SJSA1 (cell line): ENCODE results near the gene STAC. TPM values are rescaled to one million over a fixed set of nuclear protein-coding genes. Genes with fewer than 3 reads are reported as not detected.
A peak's percentile ranks its signal among the peaks of the same experiment; 100 is the strongest.
"Not testable (repeated sequence)": the region's sequence is repeated elsewhere in the genome, so short reads cannot be mapped to it uniquely, and the experiment has no call there.

Experiments used
- DNase-seq, 2 experiments: peaks; one replicate each; pipeline ENCODE4 v3.0.0-alpha.2; 2015 to 2020; ENCODE audit warnings: low spot score in 2 of 2, low read depth in 1 of 2
- H3K27ac ChIP-seq: fragments of 250-450 bp; sonication (Bioruptor Pico); 2 replicates; pipeline ENCODE4 v1.5.1; 2020; ENCODE audit warnings: mild to moderate bottlenecking, moderate library complexity
- H3K27me3 ChIP-seq: fragments of 250-450 bp; sonication (Bioruptor Pico); replicated peaks from 2 replicates; pipeline ENCODE4 v1.5.1; 2020; ENCODE audit warnings: mild to moderate bottlenecking, moderate library complexity
- H3K36me3 ChIP-seq: fragments of 250-450 bp; sonication (Bioruptor Pico); 2 replicates; pipeline ENCODE4 v1.5.1; 2020; ENCODE audit warnings: mild to moderate bottlenecking
- H3K4me1 ChIP-seq: fragments of 250-450 bp; sonication (Bioruptor Pico); replicated peaks from 2 replicates; pipeline ENCODE4 v1.6.1; 2021; ENCODE audit warnings: mild to moderate bottlenecking
- H3K4me3 ChIP-seq: fragments of 250-450 bp; sonication (Bioruptor Pico); 2 replicates; pipeline ENCODE4 v1.5.1; 2020; ENCODE audit warnings: mild to moderate bottlenecking
- H3K9me3 ChIP-seq: fragments of 250-450 bp; sonication (Bioruptor Pico); replicated peaks from 2 replicates; pipeline ENCODE4 v1.5.1; 2020; ENCODE audit warnings: mild to moderate bottlenecking
- total RNA-seq: library from RNA; depleted of rRNA; stranded (reverse); fragments of >200 nt; shearing (Covaris generic); gene quantifications from 2 replicates; pipeline ENCODE4 v1.2.3, GENCODE V29; 2014

STAC gene
- total RNA-seq, 1 experiment from 2014 or later = 29.1 TPM

DNA sequence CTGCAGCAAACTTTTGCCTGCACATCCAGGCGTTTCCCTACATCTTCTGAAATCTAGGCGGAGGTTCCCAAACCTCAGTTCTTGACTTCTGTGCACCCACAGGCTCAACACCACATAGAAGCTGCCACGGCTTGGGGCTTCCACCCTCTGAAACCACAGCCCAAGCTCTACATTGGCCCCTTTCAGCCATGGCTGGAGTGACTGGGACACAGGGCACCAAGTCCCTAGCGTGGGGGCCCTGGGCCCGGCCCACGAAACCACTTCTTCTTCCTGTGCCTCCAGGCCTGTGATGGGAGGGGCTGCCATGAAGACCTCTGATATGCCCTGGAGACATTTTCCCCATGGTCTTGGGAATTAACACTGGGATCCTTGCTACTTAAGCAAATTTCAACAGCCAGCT lies 91.7 kb downstream of the STAC start:
- not testable (repeated sequence) for H3K4me1 ChIP-seq, H3K4me3 ChIP-seq, H3K36me3 ChIP-seq, H3K9me3 ChIP-seq, DNase-seq, H3K27ac ChIP-seq, H3K27me3 ChIP-seq

GRCh38 chr3:36475558-36475957 lies 95.3 kb downstream of the STAC start:
- no peak overlapping the region for H3K4me3 ChIP-seq
- H3K36me3 ChIP-seq = no peaks in the 10 kb centered on the region
- H3K4me1 ChIP-seq = no peaks in the 10 kb centered on the region
- 0 out of 2 replicates have a peak, but pooled peaks cover 3% of the 10 kb centered on the region for H3K9me3 ChIP-seq
- no peaks in the 10 kb centered on the region for H3K27me3 ChIP-seq
- no peak overlapping the region for H3K27ac ChIP-seq
- no peak for DNase-seq

GRCh38 chr3:36476286-36476942 lies 96.1 kb downstream of the STAC start:
- Histone ChIP-seq H3K36me3 (no peaks in the 10 kb centered on the region), H3K9me3 (0 out of 2 replicates have a peak, but pooled peaks cover 3% of the 10 kb centered on the region), H3K4me1 (no peaks in the 10 kb centered on the region), H3K27ac (no peak overlapping the region), H3K27me3 (no peaks in the 10 kb centered on the region), H3K4me3 (no peak overlapping the region)
- no peak for DNase-seq

DNA sequence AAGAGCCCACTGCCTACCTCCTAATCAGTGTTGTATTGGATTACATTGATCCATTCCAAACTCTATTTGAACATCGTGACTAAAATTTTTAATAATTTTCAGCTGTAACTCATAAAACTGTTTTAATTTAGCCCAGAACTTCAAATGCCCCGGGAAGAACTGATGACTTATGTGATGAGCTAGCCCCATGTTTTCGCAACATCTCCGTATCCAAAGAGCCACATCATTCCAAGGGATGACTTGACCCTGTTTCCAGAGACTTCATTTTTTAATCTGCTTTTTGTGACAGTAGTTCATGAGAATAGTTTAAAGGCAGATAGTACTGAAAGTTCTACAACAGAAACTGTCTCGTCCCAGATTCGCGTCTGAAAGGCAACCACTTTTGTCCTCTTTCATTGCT lies 97.4 kb downstream of the STAC start:
- no peaks in the 10 kb centered on the region for H3K27me3 ChIP-seq
- H3K36me3 ChIP-seq = no peaks in the 10 kb centered on the region
- no peak for DNase-seq
- H3K4me3 ChIP-seq = no peak overlapping the region
- no peaks in the 10 kb centered on the region for H3K4me1 ChIP-seq
- 0 out of 2 replicates have a peak, but pooled peaks cover 3% of the 10 kb centered on the region for H3K9me3 ChIP-seq
- H3K27ac ChIP-seq = no peak overlapping the region

DNA sequence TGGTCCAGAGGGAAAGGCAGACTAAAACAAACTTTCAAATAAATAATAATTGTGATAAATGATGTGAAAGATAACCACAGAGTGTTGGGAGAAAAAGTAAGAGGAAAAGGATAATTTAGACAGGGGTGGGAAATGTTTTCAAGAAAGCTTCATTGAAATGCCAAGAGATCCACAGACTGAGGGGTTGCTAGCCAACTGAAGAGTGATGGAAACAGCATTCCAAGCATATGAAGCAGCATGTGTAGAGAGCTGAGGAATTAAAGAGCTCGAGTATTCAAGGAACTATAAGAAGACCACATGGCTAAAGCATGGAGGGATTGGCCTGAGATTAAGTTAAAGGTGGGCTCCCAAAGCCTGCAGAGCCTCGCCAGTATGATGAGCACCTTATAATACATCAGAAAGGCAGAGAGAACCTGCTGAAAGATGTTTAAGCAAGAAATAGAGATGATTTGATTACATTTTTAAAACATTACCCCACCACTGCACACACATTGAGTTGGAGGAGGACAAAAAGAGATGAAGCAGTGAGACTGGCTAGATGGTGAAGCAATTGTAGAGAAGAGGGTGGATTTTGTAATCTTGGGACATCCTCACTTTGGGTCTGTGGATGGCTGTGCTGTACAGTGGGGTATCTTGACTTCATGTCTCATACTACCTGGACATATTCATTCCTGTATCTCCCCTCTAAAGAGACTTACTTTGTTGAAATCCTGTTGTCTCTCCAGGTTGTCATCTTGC lies 100.8 kb downstream of the STAC start:
- H3K4me1 ChIP-seq = peaks cover 4% of the 10 kb centered on the region
- H3K27ac ChIP-seq = no peak overlapping the region
- 0 out of 2 replicates have a peak, but pooled peaks cover 3% of the 10 kb centered on the region for H3K9me3 ChIP-seq
- H3K27me3 ChIP-seq = no peaks in the 10 kb centered on the region
- no peak for DNase-seq
- H3K4me3 ChIP-seq = no peak overlapping the region
- H3K36me3 ChIP-seq = no peaks in the 10 kb centered on the region

DNA sequence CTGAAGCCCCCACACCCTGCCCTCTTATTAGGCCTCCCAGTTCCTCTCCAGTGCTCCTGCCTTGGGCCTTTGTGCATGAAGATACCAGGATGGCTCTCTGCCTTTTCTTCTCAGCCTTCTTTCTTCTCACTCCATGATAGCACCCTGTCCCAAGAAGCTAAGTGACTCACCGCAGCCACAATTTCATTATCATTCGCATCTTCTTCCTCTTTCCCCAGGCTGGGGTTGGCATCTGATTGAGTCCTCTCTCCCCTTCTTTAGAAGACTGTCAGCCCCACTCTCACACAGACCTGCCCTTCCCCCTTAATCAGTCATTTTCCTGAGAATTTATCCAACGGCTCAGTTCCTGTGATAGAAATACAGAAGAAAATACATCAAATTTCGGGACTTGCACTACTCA lies 102.0 kb downstream of the STAC start:
- no peak for DNase-seq
- H3K9me3 ChIP-seq = 0 out of 2 replicates have a peak, but pooled peaks cover 3% of the 10 kb centered on the region
- no peaks in the 10 kb centered on the region for H3K27me3 ChIP-seq
- H3K27ac ChIP-seq = no peak overlapping the region
- H3K4me1 ChIP-seq = peaks cover 12% of the 10 kb centered on the region
- H3K4me3 ChIP-seq = no peak overlapping the region
- H3K36me3 ChIP-seq = peaks cover 3% of the 10 kb centered on the region

DNA sequence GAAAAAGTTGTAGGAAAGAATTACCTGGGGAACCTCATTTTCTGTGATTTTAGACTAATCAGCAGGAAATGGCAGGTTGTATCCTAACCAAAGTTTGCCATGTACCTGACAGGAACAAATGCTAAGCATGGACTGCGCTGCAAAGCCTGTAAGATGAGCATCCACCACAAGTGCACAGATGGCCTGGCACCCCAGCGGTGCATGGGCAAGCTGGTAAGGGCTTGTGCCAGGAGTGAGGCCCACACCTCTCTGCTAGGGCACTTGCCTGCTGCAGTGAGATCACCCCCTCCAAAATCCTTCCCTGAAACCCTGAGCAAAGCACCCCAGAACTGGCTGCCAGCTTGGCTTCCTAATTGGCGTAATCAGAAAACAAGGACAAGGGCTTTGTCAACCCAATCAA lies 102.6 kb downstream of the STAC start:
- H3K4me1 ChIP-seq = peaks cover 12% of the 10 kb centered on the region
- peaks cover 3% of the 10 kb centered on the region for H3K36me3 ChIP-seq
- DNase-seq = no peak
- H3K27me3 ChIP-seq = no peaks in the 10 kb centered on the region
- H3K4me3 ChIP-seq = no peak overlapping the region
- 0 out of 2 replicates have a peak, but pooled peaks cover 3% of the 10 kb centered on the region for H3K9me3 ChIP-seq
- no peak overlapping the region for H3K27ac ChIP-seq

GRCh38 chr3:36483709-36484108 lies 103.4 kb downstream of the STAC start:
- peaks cover 12% of the 10 kb centered on the region for H3K4me1 ChIP-seq
- H3K27me3 ChIP-seq = no peaks in the 10 kb centered on the region
- no peak overlapping the region for H3K4me3 ChIP-seq
- H3K9me3 ChIP-seq = 0 out of 2 replicates have a peak, but pooled peaks cover 3% of the 10 kb centered on the region
- H3K27ac ChIP-seq = no peak overlapping the region
- DNase-seq = no peak
- H3K36me3 ChIP-seq = peaks cover 3% of the 10 kb centered on the region

- H3K9me3 ChIP-seq = no peaks in the 10 kb centered on the region
- no peaks in the 10 kb centered on the region for H3K27me3 ChIP-seq
- H3K4me3 ChIP-seq = no peak overlapping the region
- peaks cover 12% of the 10 kb centered on the region for H3K4me1 ChIP-seq
- no peak overlapping the region for H3K27ac ChIP-seq
- H3K36me3 ChIP-seq = peaks cover 3% of the 10 kb centered on the region
- peak in 1 of 2 experiments; percentile 28 for DNase-seq
These were observed 104.1 kb downstream of the STAC start for GRCh38 chr3:36484386-36484785.

DNA sequence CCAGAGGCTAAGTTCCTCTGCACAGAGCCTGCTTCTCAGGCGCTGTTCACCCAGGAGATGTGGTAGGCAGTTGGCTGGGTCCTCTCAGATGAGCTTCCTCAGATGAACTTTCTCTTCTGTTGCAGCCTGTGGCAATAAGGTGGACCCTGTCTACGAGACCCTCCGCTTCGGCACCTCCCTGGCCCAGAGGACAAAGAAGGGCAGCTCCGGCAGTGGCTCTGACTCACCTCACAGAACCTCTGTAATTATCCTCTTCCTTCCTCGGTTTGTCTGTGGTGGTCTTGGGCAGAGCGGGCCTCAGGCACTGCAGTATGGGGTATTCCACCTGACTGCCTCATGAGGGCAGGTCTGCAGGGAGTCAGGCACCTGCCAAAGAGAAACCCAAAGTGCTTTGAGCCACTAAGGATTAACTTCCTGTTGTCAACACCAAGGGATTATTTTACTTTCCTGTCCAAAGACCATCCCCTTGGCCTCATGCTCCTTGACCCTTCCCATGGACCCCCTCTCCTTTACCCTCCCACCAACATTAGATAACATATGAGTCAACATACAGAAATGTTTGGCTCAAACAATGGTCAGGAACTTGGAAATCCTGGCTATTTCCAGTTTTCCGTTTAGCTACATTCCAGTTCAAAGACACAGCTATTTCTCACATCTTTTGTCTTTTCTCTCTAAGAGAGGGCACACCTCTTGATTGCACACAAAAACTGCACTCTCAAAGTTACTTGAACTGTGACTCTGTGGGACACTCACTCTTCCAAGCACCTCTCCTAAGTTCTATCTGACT lies 105.9 kb downstream of the STAC start:
- Histone ChIP-seq H3K9me3 (no peaks in the 10 kb centered on the region), H3K27ac (no peak overlapping the region), H3K36me3 (peaks cover 3% of the 10 kb centered on the region), H3K4me1 (peaks cover 12% of the 10 kb centered on the region), H3K4me3 (no peak overlapping the region), H3K27me3 (no peaks in the 10 kb centered on the region)
- no peak for DNase-seq

GRCh38 chr3:36487616-36488015 lies 107.3 kb downstream of the STAC start:
- Histone ChIP-seq H3K27me3 (no peaks in the 10 kb centered on the region), H3K4me1 (peaks cover 12% of the 10 kb centered on the region), H3K36me3 (peaks cover 3% of the 10 kb centered on the region), H3K4me3 (no peak overlapping the region), H3K9me3 (no peaks in the 10 kb centered on the region), H3K27ac (no peak overlapping the region)
- no peak for DNase-seq

DNA sequence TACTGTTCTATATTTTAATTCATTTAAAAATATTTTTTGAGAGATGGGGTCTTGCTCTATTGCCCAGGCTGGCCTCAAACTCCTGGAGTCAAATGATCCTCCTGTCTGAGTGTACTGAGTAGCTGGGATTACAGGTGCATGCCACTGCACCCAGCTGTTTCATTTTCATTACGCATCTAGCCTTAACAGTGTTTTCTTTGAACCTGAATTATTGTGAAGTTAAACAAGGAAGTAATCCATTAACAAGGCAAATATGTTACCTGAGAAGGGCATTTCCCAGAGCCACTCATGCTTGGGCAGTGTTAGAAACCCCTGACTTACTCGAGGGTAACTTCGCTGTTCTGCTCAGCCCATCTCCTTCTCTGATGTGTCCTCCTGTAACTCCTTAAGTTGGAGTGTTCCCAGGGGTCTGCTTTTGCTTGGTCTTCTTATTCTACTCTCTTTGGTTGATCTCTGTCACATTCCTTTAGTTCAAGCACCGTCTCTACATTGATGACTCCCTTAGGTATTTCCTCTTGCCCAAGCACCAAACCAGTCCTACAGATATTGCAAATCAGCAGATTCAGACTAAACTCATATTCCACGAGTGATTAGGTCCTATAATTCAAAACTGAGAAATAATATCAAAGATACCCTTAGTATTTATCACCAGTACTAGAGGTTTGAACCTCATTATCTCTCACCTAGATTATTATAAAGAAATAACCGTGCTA lies 107.9 kb downstream of the STAC start:
- H3K4me3 ChIP-seq = no peak overlapping the region
- H3K4me1 ChIP-seq = peaks cover 12% of the 10 kb centered on the region
- no peak for DNase-seq
- H3K9me3 ChIP-seq = no peaks in the 10 kb centered on the region
- H3K27ac ChIP-seq = no peak overlapping the region
- H3K27me3 ChIP-seq = no peaks in the 10 kb centered on the region
- H3K36me3 ChIP-seq = peaks cover 3% of the 10 kb centered on the region

DNA sequence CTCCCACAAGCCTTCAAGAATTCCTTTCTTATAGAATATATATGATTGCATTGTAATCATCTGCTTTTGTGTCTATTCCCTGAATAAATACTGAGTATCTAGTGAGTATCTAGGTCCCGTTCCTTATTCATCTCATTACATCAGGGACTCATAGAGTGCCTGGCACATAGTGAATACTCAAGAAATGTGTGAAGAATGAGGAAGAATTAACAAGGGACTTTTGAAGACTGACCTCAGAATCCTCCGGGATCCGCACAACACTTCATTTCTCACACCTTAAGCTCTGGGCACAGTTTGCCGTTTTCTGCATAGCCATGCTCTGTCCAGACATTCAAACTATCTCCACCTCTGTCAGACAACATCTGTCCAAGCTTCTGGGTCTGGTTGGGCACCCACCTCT lies 108.8 kb downstream of the STAC start:
- Histone ChIP-seq H3K27me3 (no peaks in the 10 kb centered on the region), H3K27ac (no peak overlapping the region), H3K9me3 (no peaks in the 10 kb centered on the region), H3K4me1 (peaks cover 12% of the 10 kb centered on the region), H3K4me3 (no peak overlapping the region), H3K36me3 (peaks cover 3% of the 10 kb centered on the region)
- DNase-seq = no peak
